Activated CD4-positive, alpha-beta T cell treated with anti-CD3 and anti-CD28 coated beads, Interleukin-2, amount 10 ng/mL, durations not matched to agents 7 days and 5 days (primary cell): ENCODE data around the gene CENPV. TPM values are rescaled to one million over a fixed set of nuclear protein-coding genes. Genes with fewer than 3 reads are reported as not detected.
A peak's percentile ranks its signal among the peaks of the same experiment; 100 is the strongest.
"Not testable (repeated sequence)": the region's sequence is repeated elsewhere in the genome, so short reads cannot be mapped to it uniquely, and the experiment has no call there.

Experiments used
- CTCF ChIA-PET: fragments of 350-600 bp; sonication (Branson Sonifier 250); formaldehyde crosslinking; loops from one replicate; lab custom pipeline; 2021; ENCODE audit warnings: antibody characterized with exemption; lab: Charles Lee
- POLR2A ChIA-PET: fragments of 350-600 bp; sonication (Branson Sonifier 250); formaldehyde crosslinking; loops from one replicate; lab custom pipeline; 2021; ENCODE audit warnings: antibody characterized with exemption; lab: Charles Lee
- DNase-seq: peaks from one replicate; pipeline ENCODE4 v3.0.0-alpha.2; 2020
- H3K27ac Mint-ChIP-seq: one replicate; pipeline ENCODE4 v1.8.0; 2021; ENCODE audit warnings: mild to moderate bottlenecking, moderate library complexity, mixed read lengths
- H3K27me3 Mint-ChIP-seq: one replicate; pipeline ENCODE4 v1.8.0; 2021; ENCODE audit warnings: mixed read lengths
- H3K36me3 Mint-ChIP-seq: one replicate; pipeline ENCODE4 v1.8.0; 2021; ENCODE audit warnings: low read depth, mixed read lengths
- H3K4me1 Mint-ChIP-seq: one replicate; pipeline ENCODE4 v1.8.0; 2021; ENCODE audit warnings: mixed read lengths
- H3K4me3 Mint-ChIP-seq: one replicate; pipeline ENCODE4 v1.8.0; 2021; ENCODE audit warnings: mild to moderate bottlenecking, moderate library complexity, mixed read lengths
- H3K9me3 Mint-ChIP-seq: one replicate; pipeline ENCODE4 v1.8.0; 2021; ENCODE audit warnings: mixed read lengths
- total RNA-seq, 2 experiments: library from RNA; stranded (reverse); gene quantifications; one replicate each; pipeline ENCODE4 v1.2.3, GENCODE V29; 2021

The CENPV gene
- 10 to 100 TPM; 16.6 to 21.1 TPM for total RNA-seq

GRCh38 chr17:16353317-16354174 lies at the start of gene CENPV:
CENPV (minus strand) TSS chr17:16353469; CDS start chr17:16353436, 33 bp downstream.
- Mint-ChIP-seq H3K4me3 (peak within 1 kb of the TSS; percentile 89), H3K36me3 (peaks cover 4% of the 10 kb centered on the region), H3K27me3 (peaks cover 5% of the 10 kb centered on the region), H3K4me1 (peaks cover 23% of the 10 kb centered on the region), H3K9me3 (no peaks in the 10 kb centered on the region), H3K27ac (peak within 1 kb of the TSS; percentile 87)
- DNase-seq = peak; percentile 59
- ChIA-PET POLR2A (no interaction called here), CTCF (interaction anchor here (0.5 to 3.6 kb wide), 5 partner anchors 9 to 66 kb away, joined by 3 to 27 read pairs (median 4); no protein-coding TSS in a partner anchor)

- CTCF ChIA-PET = interaction anchor here (1.3 kb wide), 1 partner anchor 15 kb away, joined by 4 read pairs; no protein-coding TSS in a partner anchor
- no peak overlapping the region for H3K4me3 Mint-ChIP-seq
- POLR2A ChIA-PET = no interaction called here
Measured at GRCh38 chr17:16398270-16399267, 45.3 kb upstream of the CENPV start.

GRCh38 chr17:16396693-16397092 lies 43.4 kb upstream of the CENPV start:
- H3K27ac Mint-ChIP-seq, H3K36me3 Mint-ChIP-seq, H3K4me1 Mint-ChIP-seq, H3K4me3 Mint-ChIP-seq, H3K9me3 Mint-ChIP-seq, POLR2A ChIA-PET, DNase-seq, H3K27me3 Mint-ChIP-seq: not testable (repeated sequence)
- CTCF ChIA-PET = interaction anchor here (1.4 to 1.5 kb wide), 2 partner anchors 11 to 18 kb away, joined by 4 to 5 read pairs; partner anchors contain the start of gene TRPV2

More at GRCh38 chr17:16398270-16399267, 45.3 kb upstream of the CENPV start:
- Mint-ChIP-seq H3K27me3 (no peaks in the 10 kb centered on the region), H3K9me3 (no peaks in the 10 kb centered on the region), H3K4me1 (peaks cover 8% of the 10 kb centered on the region), H3K36me3 (no peaks in the 10 kb centered on the region), H3K27ac (peak overlapping the region; percentile 26)
- DNase-seq = peak; percentile 36

GRCh38 chr17:16395887-16396286 lies 42.6 kb upstream of the CENPV start:
- POLR2A ChIA-PET, H3K4me3 Mint-ChIP-seq, DNase-seq, H3K9me3 Mint-ChIP-seq, H3K4me1 Mint-ChIP-seq, H3K36me3 Mint-ChIP-seq, H3K27me3 Mint-ChIP-seq, H3K27ac Mint-ChIP-seq: not testable (repeated sequence)
- CTCF ChIA-PET = interaction anchor here (1.5 kb wide), 1 partner anchor 11 kb away, joined by 4 read pairs; no protein-coding TSS in a partner anchor

GRCh38 chr17:16392491-16392890 lies 39.2 kb upstream of the CENPV start:
- H3K9me3 Mint-ChIP-seq, DNase-seq, CTCF ChIA-PET, H3K36me3 Mint-ChIP-seq, H3K27ac Mint-ChIP-seq, H3K4me1 Mint-ChIP-seq, H3K27me3 Mint-ChIP-seq, POLR2A ChIA-PET, H3K4me3 Mint-ChIP-seq: not testable (repeated sequence)

- Mint-ChIP-seq H3K9me3 (no peaks in the 10 kb centered on the region), H3K27me3 (peaks cover 6% of the 10 kb centered on the region), H3K4me1 (peaks cover 10% of the 10 kb centered on the region), H3K27ac (no peak overlapping the region), H3K4me3 (no peak overlapping the region), H3K36me3 (no peaks in the 10 kb centered on the region)
- ChIA-PET POLR2A (no interaction called here), CTCF (no interaction called here)
- no peak for DNase-seq
Measured at GRCh38 chr17:16391451-16391850, 38.2 kb upstream of the CENPV start.

- Mint-ChIP-seq H3K4me3 (peak overlapping the region; percentile 83), H3K36me3 (peaks cover 35% of the 10 kb centered on the region), H3K27ac (peak overlapping the region; percentile 83), H3K4me1 (peaks cover 37% of the 10 kb centered on the region)
- DNase-seq, H3K9me3 Mint-ChIP-seq, H3K27me3 Mint-ChIP-seq: not testable (repeated sequence)
- ChIA-PET POLR2A (interaction anchor here (0.7 to 1.1 kb wide), 2 partner anchors 54 to 93 kb away, joined by 3 to 4 read pairs; no protein-coding TSS in a partner anchor), CTCF (interaction anchor here (0.7 to 1.6 kb wide), 4 partner anchors 18 to 135 kb away, joined by 3 to 5 read pairs (median 4); no protein-coding TSS in a partner anchor)
Measured at GRCh38 chr17:16386126-16386507, 32.8 kb upstream of the CENPV start.

- Mint-ChIP-seq H3K36me3 (peaks cover 38% of the 10 kb centered on the region), H3K27me3 (peaks cover 5% of the 10 kb centered on the region), H3K9me3 (no peaks in the 10 kb centered on the region), H3K4me3 (no peak overlapping the region), H3K27ac (no peak overlapping the region), H3K4me1 (peaks cover 40% of the 10 kb centered on the region)
- POLR2A ChIA-PET = no interaction called here
- no peak for DNase-seq
- CTCF ChIA-PET = no interaction called here
Measured at GRCh38 chr17:16384557-16384956, 31.3 kb upstream of the CENPV start.

GRCh38 chr17:16383772-16384287 lies 30.6 kb upstream of the CENPV start:
- Mint-ChIP-seq H3K4me3 (peak overlapping the region; percentile 92), H3K36me3 (peaks cover 38% of the 10 kb centered on the region), H3K27ac (peak overlapping the region; percentile 15), H3K9me3 (no peaks in the 10 kb centered on the region), H3K4me1 (peaks cover 40% of the 10 kb centered on the region), H3K27me3 (peaks cover 4% of the 10 kb centered on the region)
- ChIA-PET CTCF (interaction anchor here (0.6 to 1.5 kb wide), 5 partner anchors 14 to 44 kb away, joined by 3 to 6 read pairs (median 3); partner anchors contain the start of gene TRPV2), POLR2A (no interaction called here)
- DNase-seq = no peak

GRCh38 chr17:16383216-16383615 lies 29.9 kb upstream of the CENPV start:
- ChIA-PET CTCF (interaction anchor here (0.8 to 1.5 kb wide), 5 partner anchors 15 to 79 kb away, joined by 3 to 6 read pairs (median 3); partner anchors contain the start of gene TRPV2), POLR2A (no interaction called here)
- Mint-ChIP-seq H3K27ac (no peak overlapping the region), H3K4me3 (peak overlapping the region; percentile 92), H3K4me1 (peaks cover 40% of the 10 kb centered on the region), H3K9me3 (no peaks in the 10 kb centered on the region), H3K27me3 (peaks cover 4% of the 10 kb centered on the region), H3K36me3 (peaks cover 38% of the 10 kb centered on the region)
- DNase-seq = no peak

- H3K27me3 Mint-ChIP-seq = no peaks in the 10 kb centered on the region
- H3K36me3 Mint-ChIP-seq = peaks cover 38% of the 10 kb centered on the region
- peaks cover 30% of the 10 kb centered on the region for H3K4me1 Mint-ChIP-seq
- no peaks in the 10 kb centered on the region for H3K9me3 Mint-ChIP-seq
- ChIA-PET CTCF (interaction anchor here (0.5 to 1.6 kb wide), 6 partner anchors 11 to 71 kb away, joined by 3 to 19 read pairs (median 3); no protein-coding TSS in a partner anchor), POLR2A (interaction anchor here (1.0 to 1.6 kb wide), 3 partner anchors 35 to 80 kb away, joined by 3 to 7 read pairs (median 5); no protein-coding TSS in a partner anchor)
- peak overlapping the region; percentile 92 for H3K4me3 Mint-ChIP-seq
- H3K27ac Mint-ChIP-seq = peak overlapping the region; percentile 96
- DNase-seq = no peak
Measured at GRCh38 chr17:16381496-16381820, 28.2 kb upstream of the CENPV start.
